Lower lobe of right lung (tissue), 2 donors: ENCODE results near the gene SEZ6L. TPM values are rescaled to one million over a fixed set of nuclear protein-coding genes. Genes with fewer than 3 reads are reported as not detected.

ENCODE experiments used
- ATAC-seq, 2 donors: fragments of 200-7000 bp; cut with Tn5 transposase; one replicate each; pipeline ENCODE4 v1.9.1; 2020 to 2022; ENCODE audit warnings: mild to moderate bottlenecking in 2 of 2, moderate library complexity in 2 of 2
- DNase-seq: peaks from one replicate; pipeline ENCODE4 v3.0.0-alpha.2; 2020
- H3K27ac ChIP-seq: fragments of 200-600 bp; one replicate; pipeline ENCODE4 v1.8.0; 2022
- H3K27me3 ChIP-seq: fragments of 200-600 bp; one replicate; pipeline ENCODE4 v1.8.0; 2022; ENCODE audit warnings: low read depth
- H3K36me3 ChIP-seq: fragments of 200-600 bp; one replicate; pipeline ENCODE4 v1.8.0; 2022; ENCODE audit warnings: mild to moderate bottlenecking
- H3K4me1 ChIP-seq: fragments of 200-600 bp; one replicate; pipeline ENCODE4 v1.8.0; 2022
- H3K4me3 ChIP-seq: fragments of 200-600 bp; one replicate; pipeline ENCODE4 v1.8.0; 2022; ENCODE audit warnings: mild to moderate bottlenecking
- H3K9me3 ChIP-seq: fragments of 200-600 bp; one replicate; pipeline ENCODE4 v1.8.0; 2022
- intact Hi-C: fragments of 100-400 bp; cut with DNase I; formaldehyde crosslinking; loops from one replicate; pipeline ENCODE4 v1.11.0; 2022
- total RNA-seq: library from RNA; stranded (reverse); fragmentation: NEBNext Ultra II Directional; extraction: Animal tissue kit (Norgen Biotek cat#: 25700); gene quantifications from one replicate; pipeline ENCODE4 v1.2.1, GENCODE V29; 2021
- TF ChIP-seq, protein P1 (sequence below): fragments of 200-600 bp; IDR thresholded peaks from one replicate; pipeline ENCODE4 v1.8.0; 2022; ENCODE audit warnings: antibody characterized with exemption, mild to moderate bottlenecking
- donor health status: DM: no; HTN: yes; CAD: no; lungs with severe emphysema.

The SEZ6L gene
- total RNA-seq, 1 donor from 2014 or later = 0.24 TPM

DNA sequence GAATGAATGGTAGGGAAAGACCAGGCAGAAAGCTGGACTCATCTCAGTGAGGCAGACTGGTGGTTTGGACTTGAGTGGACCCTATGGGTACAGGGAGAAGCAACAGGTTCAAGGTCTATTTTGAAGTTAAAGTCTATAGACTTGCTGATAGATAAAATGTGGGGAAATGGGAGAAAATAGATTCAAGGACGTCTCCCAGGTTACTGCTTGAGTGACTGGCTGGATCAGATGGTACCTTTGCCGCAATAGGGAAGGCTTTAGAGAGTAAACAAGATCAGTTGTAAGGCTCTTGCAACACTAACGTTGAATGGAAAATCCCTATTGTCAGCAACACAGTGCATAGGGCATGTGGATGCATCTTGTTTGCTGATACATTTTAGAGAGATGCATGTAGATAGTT, 27.4 kb downstream of the SEZ6L start:
- Histone ChIP-seq H3K4me1 (no peaks in the 10 kb centered on the region), H3K9me3 (no peaks in the 10 kb centered on the region), H3K36me3 (no peaks in the 10 kb centered on the region), H3K4me3 (no peak overlapping the region), H3K27ac (no peak overlapping the region), H3K27me3 (peaks cover 14% of the 10 kb centered on the region)
- ATAC-seq (no peak), DNase-seq (no peak)
- intact Hi-C loops = no loop called here
- TF ChIP-seq, protein P1, sequence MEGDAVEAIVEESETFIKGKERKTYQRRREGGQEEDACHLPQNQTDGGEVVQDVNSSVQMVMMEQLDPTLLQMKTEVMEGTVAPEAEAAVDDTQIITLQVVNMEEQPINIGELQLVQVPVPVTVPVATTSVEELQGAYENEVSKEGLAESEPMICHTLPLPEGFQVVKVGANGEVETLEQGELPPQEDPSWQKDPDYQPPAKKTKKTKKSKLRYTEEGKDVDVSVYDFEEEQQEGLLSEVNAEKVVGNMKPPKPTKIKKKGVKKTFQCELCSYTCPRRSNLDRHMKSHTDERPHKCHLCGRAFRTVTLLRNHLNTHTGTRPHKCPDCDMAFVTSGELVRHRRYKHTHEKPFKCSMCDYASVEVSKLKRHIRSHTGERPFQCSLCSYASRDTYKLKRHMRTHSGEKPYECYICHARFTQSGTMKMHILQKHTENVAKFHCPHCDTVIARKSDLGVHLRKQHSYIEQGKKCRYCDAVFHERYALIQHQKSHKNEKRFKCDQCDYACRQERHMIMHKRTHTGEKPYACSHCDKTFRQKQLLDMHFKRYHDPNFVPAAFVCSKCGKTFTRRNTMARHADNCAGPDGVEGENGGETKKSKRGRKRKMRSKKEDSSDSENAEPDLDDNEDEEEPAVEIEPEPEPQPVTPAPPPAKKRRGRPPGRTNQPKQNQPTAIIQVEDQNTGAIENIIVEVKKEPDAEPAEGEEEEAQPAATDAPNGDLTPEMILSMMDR = no peak

DNA sequence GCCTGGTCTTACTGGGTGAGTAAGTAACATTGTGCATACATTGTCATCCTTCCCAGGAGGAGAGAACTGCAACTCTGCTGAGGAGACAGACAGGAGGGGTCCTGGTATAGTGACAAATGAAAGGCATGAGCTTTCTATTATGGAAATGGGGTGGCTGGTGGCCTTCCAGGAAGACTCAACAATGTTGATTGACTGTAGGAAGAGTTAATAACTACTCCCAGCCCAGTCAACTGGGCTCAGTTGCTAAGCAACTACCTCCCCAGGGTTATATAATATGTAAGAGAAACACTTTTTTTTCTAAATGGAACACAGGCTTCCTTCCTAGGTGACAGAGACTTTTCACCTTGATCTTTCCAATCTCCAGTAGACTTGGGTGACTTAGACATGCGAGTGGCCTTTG, 28.2 kb downstream of the SEZ6L start:
- Histone ChIP-seq H3K4me3 (no peak overlapping the region), H3K27ac (no peak overlapping the region), H3K27me3 (peaks cover 18% of the 10 kb centered on the region), H3K9me3 (no peaks in the 10 kb centered on the region), H3K4me1 (no peaks in the 10 kb centered on the region), H3K36me3 (no peaks in the 10 kb centered on the region)
- ATAC-seq (no peak), DNase-seq (no peak)
- TF ChIP-seq, protein P1 = no peak
- intact Hi-C loops = no loop called here

DNA sequence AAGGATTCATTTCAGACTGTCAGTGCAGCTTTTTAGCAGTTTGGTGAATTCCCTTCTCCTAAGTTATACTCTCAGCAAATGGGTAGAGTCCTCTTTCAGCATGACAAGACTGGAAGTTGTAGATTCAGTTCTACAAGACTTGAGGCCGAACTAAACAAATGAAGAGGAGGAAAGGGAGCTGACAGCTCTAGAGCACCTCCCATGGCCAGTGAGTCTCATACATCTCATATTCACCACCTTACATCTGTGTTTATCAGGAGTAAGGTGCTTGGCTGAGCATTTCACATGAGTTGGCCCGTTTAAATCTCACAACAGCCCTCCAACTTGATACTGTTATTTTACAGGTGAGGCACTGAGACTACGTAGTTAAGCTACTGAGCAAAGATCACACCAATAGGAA, 30.4 kb downstream of the SEZ6L start:
- H3K27me3 ChIP-seq = peaks cover 20% of the 10 kb centered on the region
- no peak overlapping the region for H3K27ac ChIP-seq
- H3K4me3 ChIP-seq = no peak overlapping the region
- no peaks in the 10 kb centered on the region for H3K9me3 ChIP-seq
- DNase-seq (no peak), ATAC-seq (no peak)
- intact Hi-C loops = no loop called here
- no peaks in the 10 kb centered on the region for H3K4me1 ChIP-seq
- H3K36me3 ChIP-seq = no peaks in the 10 kb centered on the region
- TF ChIP-seq, protein P1 = no peak

DNA sequence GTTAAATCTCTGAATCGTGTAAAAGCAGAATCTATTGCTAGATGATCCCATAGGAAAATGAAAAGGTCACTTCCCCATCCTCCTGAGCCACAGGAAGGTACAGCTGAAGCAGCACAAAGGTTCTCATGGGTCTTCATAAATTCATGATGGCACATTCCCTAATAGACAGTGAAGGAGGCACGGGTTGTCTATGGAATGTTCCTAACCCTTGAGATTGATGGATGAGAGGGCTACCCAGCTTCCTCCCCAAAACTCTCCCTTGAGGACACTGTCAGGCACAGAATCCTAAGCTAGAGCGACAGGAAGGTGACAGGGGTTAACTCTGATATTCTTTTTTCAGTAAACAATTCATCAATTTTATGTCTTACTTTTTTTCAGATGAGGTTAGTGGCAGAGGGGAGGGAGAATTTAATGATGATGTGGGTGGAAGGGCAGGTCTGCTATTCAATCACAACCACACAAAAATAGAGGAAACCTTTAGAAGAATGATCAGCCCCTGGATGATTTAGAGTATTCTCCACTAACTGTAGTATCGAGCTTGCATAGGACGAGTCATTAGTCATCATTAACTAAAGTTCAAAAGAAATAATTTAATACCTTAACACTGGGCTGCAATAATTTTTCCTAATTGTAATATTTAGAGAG, 33.1 kb downstream of the SEZ6L start:
- no peak overlapping the region for H3K27ac ChIP-seq
- DNase-seq (no peak), ATAC-seq (no peak)
- intact Hi-C loops = no loop called here
- H3K27me3 ChIP-seq = peaks cover 16% of the 10 kb centered on the region
- no peaks in the 10 kb centered on the region for H3K9me3 ChIP-seq
- no peaks in the 10 kb centered on the region for H3K4me1 ChIP-seq
- H3K4me3 ChIP-seq = no peak overlapping the region
- no peaks in the 10 kb centered on the region for H3K36me3 ChIP-seq
- TF ChIP-seq, protein P1 = no peak

DNA sequence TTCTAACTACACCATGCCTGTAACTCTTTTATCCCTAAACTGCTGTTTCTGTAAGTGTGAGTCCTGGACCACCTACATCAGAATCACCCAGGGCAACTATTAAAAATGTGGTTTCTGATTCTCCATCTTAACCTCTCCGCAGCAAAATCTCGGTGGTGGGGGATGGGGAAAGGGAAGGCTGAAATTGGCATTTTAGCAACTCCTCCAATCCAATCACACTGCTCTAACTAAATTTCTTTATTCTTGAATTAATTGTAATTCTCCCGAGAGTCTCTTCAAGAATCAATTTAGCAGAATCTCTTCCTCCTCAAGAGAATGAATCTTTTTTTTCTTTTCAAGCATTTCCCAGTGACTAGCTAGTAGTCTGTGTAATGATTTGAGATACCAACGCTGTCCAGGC, 36.2 kb downstream of the SEZ6L start:
- peaks cover 10% of the 10 kb centered on the region for H3K27me3 ChIP-seq
- intact Hi-C loops = no loop called here
- H3K27ac ChIP-seq = no peak overlapping the region
- no peak for ATAC-seq
- no peak for DNase-seq
- no peak overlapping the region for H3K4me3 ChIP-seq
- no peaks in the 10 kb centered on the region for H3K9me3 ChIP-seq
- no peaks in the 10 kb centered on the region for H3K36me3 ChIP-seq
- H3K4me1 ChIP-seq = no peaks in the 10 kb centered on the region
- TF ChIP-seq, protein P1 = no peak
